Central memory CD8-positive, alpha-beta T cell (primary cell): ENCODE data around the gene FIP1L1.
"Not testable (repeated sequence)": the region's sequence is repeated elsewhere in the genome, so short reads cannot be mapped to it uniquely, and the experiment has no call there.

Experiments used
- ATAC-seq: fragments of 150-1000 bp; cut with Tn5 transposase; replicated peaks from 2 replicates; pipeline ENCODE4 v1.10.0; 2022; ENCODE audit warnings: mild to moderate bottlenecking, moderate FRiP score, moderate number of reproducible peaks; ENCODE audit not compliant: poor library complexity, severe bottlenecking; ENCODE audit errors: extremely low read depth
- DNase-seq, 2 donors: peaks; one replicate each; pipeline ENCODE4 v3.0.0; 2021; ENCODE audit warnings: low spot score in 2 of 2
- H3K27ac Mint-ChIP-seq: one replicate; pipeline ENCODE4 v1.8.0; 2022; ENCODE audit warnings: low read depth, mild to moderate bottlenecking, moderate library complexity, mixed read lengths
- H3K27me3 Mint-ChIP-seq: one replicate; pipeline ENCODE4 v1.8.0; 2022; ENCODE audit warnings: mixed read lengths
- H3K36me3 Mint-ChIP-seq: one replicate; pipeline ENCODE4 v1.8.0; 2022; ENCODE audit warnings: mild to moderate bottlenecking, moderate library complexity, mixed read lengths; ENCODE audit not compliant: insufficient read depth
- H3K4me1 Mint-ChIP-seq: one replicate; pipeline ENCODE4 v1.8.0; 2022; ENCODE audit warnings: mixed read lengths
- H3K4me3 Mint-ChIP-seq: one replicate; pipeline ENCODE4 v1.8.0; 2022; ENCODE audit warnings: mild to moderate bottlenecking, moderate library complexity, mixed read lengths
- H3K9me3 Mint-ChIP-seq: one replicate; pipeline ENCODE4 v1.8.0; 2022; ENCODE audit warnings: mixed read lengths

The FIP1L1 gene

GRCh38 chr4:53459548-53459947 is 82.1 kb downstream of the FIP1L1 start:
- no peaks in the 10 kb centered on the region for H3K4me1 Mint-ChIP-seq
- H3K27me3 Mint-ChIP-seq, result no peaks in the 10 kb centered on the region
- H3K4me3 Mint-ChIP-seq, result no peak overlapping the region
- DNase-seq (no peak), ATAC-seq (no peak)
- H3K9me3 Mint-ChIP-seq, result no peaks in the 10 kb centered on the region
- H3K36me3 Mint-ChIP-seq, result peaks cover 50% of the 10 kb centered on the region
- H3K27ac Mint-ChIP-seq, result no peak overlapping the region

GRCh38 chr4:53461244-53461643 is 83.8 kb downstream of the FIP1L1 start:
- ATAC-seq (no peak), DNase-seq (no peak)
- H3K27ac Mint-ChIP-seq, result no peak overlapping the region
- no peaks in the 10 kb centered on the region for H3K27me3 Mint-ChIP-seq
- H3K4me3 Mint-ChIP-seq, result no peak overlapping the region
- no peaks in the 10 kb centered on the region for H3K9me3 Mint-ChIP-seq
- peaks cover 35% of the 10 kb centered on the region for H3K36me3 Mint-ChIP-seq
- H3K4me1 Mint-ChIP-seq, result no peaks in the 10 kb centered on the region

GRCh38 chr4:53463340-53463739 is 85.9 kb downstream of the FIP1L1 start:
- no peak overlapping the region for H3K4me3 Mint-ChIP-seq
- no peak overlapping the region for H3K27ac Mint-ChIP-seq
- H3K27me3 Mint-ChIP-seq, result no peaks in the 10 kb centered on the region
- H3K36me3 Mint-ChIP-seq, result peaks cover 29% of the 10 kb centered on the region
- no peak for ATAC-seq
- peaks cover 8% of the 10 kb centered on the region for H3K9me3 Mint-ChIP-seq
- no peaks in the 10 kb centered on the region for H3K4me1 Mint-ChIP-seq
- DNase-seq, result no peak

GRCh38 chr4:53465281-53465680 is 87.8 kb downstream of the FIP1L1 start:
- no peaks in the 10 kb centered on the region for H3K4me1 Mint-ChIP-seq
- H3K27ac Mint-ChIP-seq, result no peak overlapping the region
- no peaks in the 10 kb centered on the region for H3K27me3 Mint-ChIP-seq
- no peak overlapping the region for H3K4me3 Mint-ChIP-seq
- peaks cover 15% of the 10 kb centered on the region for H3K9me3 Mint-ChIP-seq
- H3K36me3 Mint-ChIP-seq, result peaks cover 14% of the 10 kb centered on the region
- no peak for DNase-seq
- no peak for ATAC-seq

- DNase-seq (no peak), ATAC-seq (no peak)
- no peaks in the 10 kb centered on the region for H3K4me1 Mint-ChIP-seq
- peaks cover 15% of the 10 kb centered on the region for H3K9me3 Mint-ChIP-seq
- no peak overlapping the region for H3K4me3 Mint-ChIP-seq
- no peaks in the 10 kb centered on the region for H3K27me3 Mint-ChIP-seq
- H3K27ac Mint-ChIP-seq, result no peak overlapping the region
- peaks cover 12% of the 10 kb centered on the region for H3K36me3 Mint-ChIP-seq
Measured at GRCh38 chr4:53465891-53466290, 88.5 kb downstream of the FIP1L1 start.

- DNase-seq, H3K36me3 Mint-ChIP-seq, H3K27ac Mint-ChIP-seq, H3K27me3 Mint-ChIP-seq, H3K4me1 Mint-ChIP-seq, ATAC-seq, H3K4me3 Mint-ChIP-seq: not testable (repeated sequence)
- H3K9me3 Mint-ChIP-seq, result peaks cover 15% of the 10 kb centered on the region
Measured at GRCh38 chr4:53466576-53466975, 89.1 kb downstream of the FIP1L1 start.

GRCh38 chr4:53476232-53477037 is 99.0 kb downstream of the FIP1L1 start:
- H3K9me3 Mint-ChIP-seq, result no peaks in the 10 kb centered on the region
- H3K36me3 Mint-ChIP-seq, result no peaks in the 10 kb centered on the region
- H3K4me3 Mint-ChIP-seq, result no peak overlapping the region
- H3K4me1 Mint-ChIP-seq, result no peaks in the 10 kb centered on the region
- no peak overlapping the region for H3K27ac Mint-ChIP-seq
- H3K27me3 Mint-ChIP-seq, result peaks cover 8% of the 10 kb centered on the region
- no peak for DNase-seq
- no peak for ATAC-seq

- ATAC-seq (no peak), DNase-seq (no peak)
- Mint-ChIP-seq H3K9me3 (no peaks in the 10 kb centered on the region), H3K27me3 (peaks cover 14% of the 10 kb centered on the region), H3K4me3 (no peak overlapping the region), H3K4me1 (no peaks in the 10 kb centered on the region), H3K36me3 (no peaks in the 10 kb centered on the region), H3K27ac (no peak overlapping the region)
Measured at GRCh38 chr4:53477038-53477565, 99.7 kb downstream of the FIP1L1 start.

- H3K27me3 Mint-ChIP-seq, result peaks cover 20% of the 10 kb centered on the region
- H3K36me3 Mint-ChIP-seq, result no peaks in the 10 kb centered on the region
- no peak for DNase-seq
- no peaks in the 10 kb centered on the region for H3K4me1 Mint-ChIP-seq
- no peak overlapping the region for H3K27ac Mint-ChIP-seq
- no peaks in the 10 kb centered on the region for H3K9me3 Mint-ChIP-seq
- ATAC-seq, result no peak
- H3K4me3 Mint-ChIP-seq, result no peak overlapping the region
Measured at GRCh38 chr4:53477636-53478035, 100.2 kb downstream of the FIP1L1 start.

GRCh38 chr4:53478671-53479456 is 101.4 kb downstream of the FIP1L1 start:
- DNase-seq (no peak), ATAC-seq (no peak)
- H3K9me3 Mint-ChIP-seq, result no peaks in the 10 kb centered on the region
- no peaks in the 10 kb centered on the region for H3K36me3 Mint-ChIP-seq
- H3K4me1 Mint-ChIP-seq, result no peaks in the 10 kb centered on the region
- peaks cover 32% of the 10 kb centered on the region for H3K27me3 Mint-ChIP-seq
- H3K4me3 Mint-ChIP-seq, result no peak overlapping the region
- H3K27ac Mint-ChIP-seq, result no peak overlapping the region

- Mint-ChIP-seq H3K36me3 (no peaks in the 10 kb centered on the region), H3K27ac (no peak overlapping the region), H3K9me3 (no peaks in the 10 kb centered on the region), H3K27me3 (peaks cover 41% of the 10 kb centered on the region), H3K4me1 (no peaks in the 10 kb centered on the region), H3K4me3 (no peak overlapping the region)
- no peak for DNase-seq
- ATAC-seq, result no peak
Measured at GRCh38 chr4:53479736-53480525, 102.5 kb downstream of the FIP1L1 start.

GRCh38 chr4:53480909-53481308 is 103.5 kb downstream of the FIP1L1 start:
- no peak overlapping the region for H3K27ac Mint-ChIP-seq
- no peak for ATAC-seq

More at GRCh38 chr4:53480909-53481308, 103.5 kb downstream of the FIP1L1 start:
- H3K4me1 Mint-ChIP-seq, result no peaks in the 10 kb centered on the region
- H3K27me3 Mint-ChIP-seq, result peaks cover 51% of the 10 kb centered on the region
- no peak overlapping the region for H3K4me3 Mint-ChIP-seq
- no peak for DNase-seq
- H3K36me3 Mint-ChIP-seq, result no peaks in the 10 kb centered on the region
- no peaks in the 10 kb centered on the region for H3K9me3 Mint-ChIP-seq
